Loucy (cell line): ENCODE data around the gene NXPH2.

Experiments
- EZH2phosphoT487 ChIP-seq: fragments of 200-600 bp; IDR thresholded peaks from 2 replicates; pipeline ENCODE4 v1.6.1; 2018; ENCODE audit warnings: antibody characterized with exemption, mild to moderate bottlenecking, moderate library complexity, borderline replicate concordance
- TF ChIP-seq, protein P1 (sequence below): fragments of 200-600 bp; sonication (generic); conservative IDR thresholded peaks from 2 replicates; pipeline ENCODE4 v1.5.1; 2014; ENCODE audit warnings: mild to moderate bottlenecking, antibody characterized with exemption, low read length

DNA sequence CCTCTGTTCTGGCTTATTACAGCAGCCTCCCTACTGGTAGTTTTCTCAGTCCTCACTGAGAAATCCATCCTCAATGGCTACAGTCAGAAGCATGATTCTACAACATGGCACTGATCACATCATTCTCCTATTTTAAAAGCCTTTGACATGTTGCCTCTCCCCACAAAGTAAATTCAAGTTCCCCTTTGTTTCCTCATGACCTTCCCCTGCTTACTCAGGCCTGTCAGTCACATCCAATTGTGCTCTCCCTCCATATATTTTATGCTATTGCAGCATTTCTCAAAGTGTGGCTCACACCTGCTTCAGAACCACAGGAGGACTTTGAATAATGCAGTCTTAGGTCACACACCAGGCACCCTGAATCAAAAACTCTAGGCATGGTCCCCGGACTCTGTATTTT is 154.0 kb downstream of the NXPH2 start:
- TF ChIP-seq, protein P1, sequence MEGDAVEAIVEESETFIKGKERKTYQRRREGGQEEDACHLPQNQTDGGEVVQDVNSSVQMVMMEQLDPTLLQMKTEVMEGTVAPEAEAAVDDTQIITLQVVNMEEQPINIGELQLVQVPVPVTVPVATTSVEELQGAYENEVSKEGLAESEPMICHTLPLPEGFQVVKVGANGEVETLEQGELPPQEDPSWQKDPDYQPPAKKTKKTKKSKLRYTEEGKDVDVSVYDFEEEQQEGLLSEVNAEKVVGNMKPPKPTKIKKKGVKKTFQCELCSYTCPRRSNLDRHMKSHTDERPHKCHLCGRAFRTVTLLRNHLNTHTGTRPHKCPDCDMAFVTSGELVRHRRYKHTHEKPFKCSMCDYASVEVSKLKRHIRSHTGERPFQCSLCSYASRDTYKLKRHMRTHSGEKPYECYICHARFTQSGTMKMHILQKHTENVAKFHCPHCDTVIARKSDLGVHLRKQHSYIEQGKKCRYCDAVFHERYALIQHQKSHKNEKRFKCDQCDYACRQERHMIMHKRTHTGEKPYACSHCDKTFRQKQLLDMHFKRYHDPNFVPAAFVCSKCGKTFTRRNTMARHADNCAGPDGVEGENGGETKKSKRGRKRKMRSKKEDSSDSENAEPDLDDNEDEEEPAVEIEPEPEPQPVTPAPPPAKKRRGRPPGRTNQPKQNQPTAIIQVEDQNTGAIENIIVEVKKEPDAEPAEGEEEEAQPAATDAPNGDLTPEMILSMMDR = no peak
- no peak for TF ChIP-seq EZH2phosphoT487
